AG04449 (cell line): ENCODE measurements around the gene ALPK3.

ENCODE experiments used
- CTCF ChIA-PET: fragments of 350-600 bp; formaldehyde crosslinking; extraction: SDS; loops from one replicate; lab custom pipeline; 2021; ENCODE audit warnings: antibody characterized with exemption; lab: Yijun Ruan, JAX
- POLR2A ChIA-PET: fragments of 400-600, 350-600 bp; formaldehyde crosslinking; extraction: SDS; loops from one replicate; lab custom pipeline; 2020; ENCODE audit warnings: antibody characterized with exemption, inconsistent platforms; lab: Yijun Ruan, JAX
- DNase-seq: peaks from one replicate; pipeline ENCODE4 v3.0.0-alpha.2; 2010; ENCODE audit warnings: low read depth, low spot score
- H3K4me3 ChIP-seq: 2 replicates; pipeline ENCODE4 v1.5.1; 2011; ENCODE audit warnings: low read depth, mild to moderate bottlenecking, control low read depth, low read length
- CTCF ChIP-seq: IDR thresholded peaks from one replicate; pipeline ENCODE4 v1.5.1; 2011; ENCODE audit warnings: mild to moderate bottlenecking, moderate library complexity, low read length, control low read depth, inconsistent platforms; ENCODE audit not compliant: insufficient read depth; ENCODE audit errors: missing control alignments

Gene ALPK3

DNA sequence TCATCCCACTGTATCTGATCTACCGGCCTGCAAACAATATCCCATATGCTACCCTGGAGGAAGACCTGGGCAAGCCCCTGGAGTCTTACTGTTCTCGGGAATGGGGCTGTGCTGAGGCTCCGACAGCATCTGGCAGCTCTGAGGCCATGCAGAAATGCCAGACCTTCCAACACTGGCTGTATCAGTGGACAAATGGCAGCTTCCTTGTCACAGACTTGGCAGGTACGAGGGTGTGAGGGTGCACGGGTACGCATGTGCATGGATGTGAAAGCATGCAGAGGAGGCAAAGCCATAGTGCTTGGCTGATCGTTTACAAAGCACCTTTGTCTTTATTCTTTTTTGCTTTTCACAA lies 47.3 kb downstream of the ALPK3 start:
- POLR2A ChIA-PET: interaction anchor here (0.5 kb wide), 1 partner anchor 141 kb away, joined by 4 read pairs; no protein-coding TSS in a partner anchor
- CTCF ChIA-PET: interaction anchor here (0.6 to 1.9 kb wide), 6 partner anchors 10 to 180 kb away, joined by 3 to 7 read pairs (median 6); no protein-coding TSS in a partner anchor
- no peak for DNase-seq
- no peak overlapping the region for H3K4me3 ChIP-seq
- TF ChIP-seq CTCF: no peak

DNA sequence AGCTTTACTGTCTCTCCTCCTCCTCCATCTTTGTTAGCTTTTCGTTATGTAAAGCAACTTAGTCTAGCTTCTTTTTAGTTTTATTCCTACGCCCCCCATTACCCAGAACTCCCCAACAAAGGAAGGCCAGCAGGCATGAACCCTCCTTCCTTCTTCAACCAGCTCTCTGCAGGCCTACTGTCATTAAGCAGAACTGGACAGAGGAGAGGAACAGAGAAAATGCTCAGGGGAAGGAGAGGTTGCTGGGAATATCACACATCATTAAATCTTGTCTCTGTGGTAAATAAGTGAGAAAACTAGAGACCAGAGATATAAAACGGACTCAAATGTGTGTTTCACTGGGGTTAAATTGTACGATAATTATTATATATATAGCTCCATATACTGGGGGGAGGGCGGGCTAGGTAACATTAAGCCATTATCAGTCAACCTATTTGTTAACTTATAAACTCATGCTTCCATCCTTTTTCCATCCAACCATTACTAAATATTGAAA lies 48.0 kb downstream of the ALPK3 start:
- DNase-seq: no peak
- H3K4me3 ChIP-seq: no peak overlapping the region
- TF ChIP-seq CTCF: no peak
- ChIA-PET CTCF (interaction anchor here (1.2 to 1.9 kb wide), 4 partner anchors 13 to 211 kb away, joined by 3 to 7 read pairs (median 6); partner anchors contain the start of gene WDR73), POLR2A (interaction anchor here (0.5 kb wide), 1 partner anchor 142 kb away, joined by 4 read pairs; no protein-coding TSS in a partner anchor)

GRCh38 chr15:84868037-84868880 lies 51.1 kb downstream of the ALPK3 start:
- no peak overlapping the region for H3K4me3 ChIP-seq
- ChIA-PET POLR2A (no interaction called here), CTCF (interaction anchor here (0.9 to 2.0 kb wide), 2 partner anchors 9 to 268 kb away, joined by 3 to 9 read pairs; no protein-coding TSS in a partner anchor)
- no peak for TF ChIP-seq CTCF
- no peak for DNase-seq

GRCh38 chr15:84869510-84869909 lies 52.4 kb downstream of the ALPK3 start:
- TF ChIP-seq CTCF: no peak
- CTCF ChIA-PET: interaction anchor here (1.0 to 2.0 kb wide), 3 partner anchors 8 to 59 kb away, joined by 3 to 9 read pairs (median 4); no protein-coding TSS in a partner anchor
- POLR2A ChIA-PET: no interaction called here
- DNase-seq: no peak
- no peak overlapping the region for H3K4me3 ChIP-seq

GRCh38 chr15:84871428-84871985 lies 54.4 kb downstream of the ALPK3 start:
- no peak for TF ChIP-seq CTCF
- no peak for DNase-seq
- ChIA-PET CTCF (interaction anchor here (0.6 to 1.5 kb wide), 3 partner anchors 151 to 301 kb away, joined by 3 to 5 read pairs (median 3); no protein-coding TSS in a partner anchor), POLR2A (no interaction called here)
- no peak overlapping the region for H3K4me3 ChIP-seq
